Large intestine (tissue), 3 donors: ENCODE data around the gene SPSB4. TPM values are rescaled to one million over a fixed set of nuclear protein-coding genes. Genes with fewer than 3 reads are reported as not detected.
"Not testable (repeated sequence)": the region's sequence is repeated elsewhere in the genome, so short reads cannot be mapped to it uniquely, and the experiment has no call there.

Experiments used
- DNase-seq, 2 donors: peaks; one replicate each; pipeline versions ENCODE4 v3.0.0 to v3.0.0-alpha.2; 2013
- H3K27ac ChIP-seq: one replicate; pipeline ENCODE4 v1.5.1; 2013; ENCODE audit warnings: low read length
- H3K27me3 ChIP-seq: 2 replicates; pipeline ENCODE4 v1.6.1; 2013; ENCODE audit warnings: low read length; ENCODE audit not compliant: control insufficient read depth, insufficient read depth
- H3K36me3 ChIP-seq: 2 replicates; pipeline ENCODE4 v1.6.1; 2013; ENCODE audit warnings: low read length; ENCODE audit not compliant: control insufficient read depth, insufficient read depth
- H3K4me1 ChIP-seq: one replicate; pipeline ENCODE4 v1.6.1; 2013; ENCODE audit warnings: low read length; ENCODE audit not compliant: control insufficient read depth, insufficient read depth
- H3K4me3 ChIP-seq: one replicate; pipeline ENCODE4 v1.5.1; 2013; ENCODE audit warnings: low read length
- H3K9me3 ChIP-seq: one replicate; pipeline ENCODE4 v1.6.1; 2013; ENCODE audit warnings: mild to moderate bottlenecking, low read depth, low read length, moderate library complexity; ENCODE audit not compliant: control insufficient read depth
- WGBS: methylation state at CpG from one replicate; pipeline ENCODE4 v1.1.5; 2013; ENCODE audit warnings: low lambda C conversion rate; ENCODE audit not compliant: insufficient coverage; 5-methylcytosine and 5-hydroxymethylcytosine counted together
- polyA plus RNA-seq: library from polyadenylated mRNA; unstranded; fragments of 120-200 nt; gene quantifications from one replicate; pipeline ENCODE4 v1.2.1, GENCODE V29; 2013

Gene SPSB4
- polyA plus RNA-seq, 1 donor, result 2.2 TPM

- no CpG with 5 or more reads among the region's 7 CpGs for WGBS
- Histone ChIP-seq H3K4me1 (no peaks in the 10 kb centered on the region), H3K27ac (no peak overlapping the region), H3K27me3 (peaks cover 2% of the 10 kb centered on the region), H3K36me3 (no peaks in the 10 kb centered on the region), H3K4me3 (no peak overlapping the region), H3K9me3 (no peaks in the 10 kb centered on the region)
- peak; percentile 59 to 67 for DNase-seq
These were observed 54.9 kb downstream of the SPSB4 start for GRCh38 chr3:141105828-141106628.

GRCh38 chr3:141106842-141107241, 55.7 kb downstream of the SPSB4 start:
- H3K36me3 ChIP-seq, result no peaks in the 10 kb centered on the region
- no peak overlapping the region for H3K27ac ChIP-seq
- no peaks in the 10 kb centered on the region for H3K4me1 ChIP-seq
- DNase-seq, result no peak
- H3K4me3 ChIP-seq, result no peak overlapping the region
- H3K9me3 ChIP-seq, result no peaks in the 10 kb centered on the region
- peaks cover 2% of the 10 kb centered on the region for H3K27me3 ChIP-seq
- no CpG with 5 or more reads among the region's 2 CpGs for WGBS

GRCh38 chr3:141108039-141108438, 56.9 kb downstream of the SPSB4 start:
- Histone ChIP-seq H3K9me3 (no peaks in the 10 kb centered on the region), H3K27ac (no peak overlapping the region)
- whole genome bisulfite sequencing, result no CpG with 5 or more reads among the region's 6 CpGs

GRCh38 chr3:141109751-141110150, 58.6 kb downstream of the SPSB4 start:
- H3K9me3 ChIP-seq, result no peaks in the 10 kb centered on the region
- no peak overlapping the region for H3K4me3 ChIP-seq
- H3K27me3 ChIP-seq, result peaks cover 2% of the 10 kb centered on the region
- no peak for DNase-seq
- WGBS, result no CpG with 5 or more reads among the region's 7 CpGs
- H3K27ac ChIP-seq, result no peak overlapping the region
- no peaks in the 10 kb centered on the region for H3K36me3 ChIP-seq
- no peaks in the 10 kb centered on the region for H3K4me1 ChIP-seq

More at GRCh38 chr3:141108039-141108438, 56.9 kb downstream of the SPSB4 start:
- Histone ChIP-seq H3K4me3 (no peak overlapping the region), H3K36me3 (no peaks in the 10 kb centered on the region), H3K27me3 (peaks cover 2% of the 10 kb centered on the region), H3K4me1 (no peaks in the 10 kb centered on the region)
- no peak for DNase-seq

GRCh38 chr3:141110322-141110721, 59.2 kb downstream of the SPSB4 start:
- Histone ChIP-seq H3K27ac (no peak overlapping the region), H3K36me3 (no peaks in the 10 kb centered on the region), H3K27me3 (peaks cover 2% of the 10 kb centered on the region), H3K4me3 (no peak overlapping the region), H3K9me3 (no peaks in the 10 kb centered on the region), H3K4me1 (no peaks in the 10 kb centered on the region)
- no peak for DNase-seq

GRCh38 chr3:141111364-141112155, 60.4 kb downstream of the SPSB4 start:
- Histone ChIP-seq H3K27me3 (peaks cover 2% of the 10 kb centered on the region), H3K36me3 (no peaks in the 10 kb centered on the region), H3K27ac (no peak overlapping the region), H3K4me3 (no peak overlapping the region), H3K4me1 (no peaks in the 10 kb centered on the region), H3K9me3 (no peaks in the 10 kb centered on the region)
- no peak for DNase-seq
- WGBS, result no CpG with 5 or more reads among the region's 12 CpGs

GRCh38 chr3:141112686-141113297, 61.6 kb downstream of the SPSB4 start:
- WGBS, result 67% methylated on average over 1 of the region's 3 CpGs
- no peak for DNase-seq

GRCh38 chr3:141113680-141114079, 62.5 kb downstream of the SPSB4 start:
- H3K4me3 ChIP-seq, H3K27me3 ChIP-seq, DNase-seq, H3K9me3 ChIP-seq, H3K36me3 ChIP-seq, H3K4me1 ChIP-seq, H3K27ac ChIP-seq: not testable (repeated sequence)
- WGBS, result no CpG with 5 or more reads among the region's 6 CpGs

More at GRCh38 chr3:141112686-141113297, 61.6 kb downstream of the SPSB4 start:
- no peaks in the 10 kb centered on the region for H3K36me3 ChIP-seq
- H3K27ac ChIP-seq, result no peak overlapping the region
- H3K4me1 ChIP-seq, result no peaks in the 10 kb centered on the region
- H3K4me3 ChIP-seq, result no peak overlapping the region
- peaks cover 2% of the 10 kb centered on the region for H3K27me3 ChIP-seq
- H3K9me3 ChIP-seq, result no peaks in the 10 kb centered on the region

- H3K4me3 ChIP-seq, result no peak overlapping the region
- H3K36me3 ChIP-seq, result no peaks in the 10 kb centered on the region
- no peaks in the 10 kb centered on the region for H3K9me3 ChIP-seq
- WGBS, result no CpG with 5 or more reads among the region's 10 CpGs
- no peak for DNase-seq
- no peak overlapping the region for H3K27ac ChIP-seq
- peaks cover 2% of the 10 kb centered on the region for H3K27me3 ChIP-seq
- no peaks in the 10 kb centered on the region for H3K4me1 ChIP-seq
These were observed 63.1 kb downstream of the SPSB4 start for GRCh38 chr3:141114179-141114745.

- H3K36me3 ChIP-seq, result no peaks in the 10 kb centered on the region
- H3K4me3 ChIP-seq, result no peak overlapping the region
- 100% methylated on average over 2 of the region's 13 CpGs for WGBS
- peaks cover under 1% of the 10 kb centered on the region for H3K27me3 ChIP-seq
- DNase-seq, result no peak
- no peaks in the 10 kb centered on the region for H3K9me3 ChIP-seq
- H3K27ac ChIP-seq, result no peak overlapping the region
- H3K4me1 ChIP-seq, result no peaks in the 10 kb centered on the region
These were observed 63.8 kb downstream of the SPSB4 start for GRCh38 chr3:141114816-141115460.
